Osteoblast (primary cell): ENCODE results near the gene ADCY5. TPM values are rescaled to one million over a fixed set of nuclear protein-coding genes. Genes with fewer than 3 reads are reported as not detected.

ENCODE experiments used
- DNase-seq: peaks from one replicate; pipeline ENCODE4 v3.0.0; 2011; ENCODE audit warnings: low spot score, mixed read lengths; ENCODE audit not compliant: insufficient read length; ENCODE audit errors: missing footprints
- H2AFZ ChIP-seq: 2 replicates; pipeline ENCODE4 v1.6.0; 2011; ENCODE audit warnings: mild to moderate bottlenecking, low read length
- H3K27ac ChIP-seq: 2 replicates; pipeline ENCODE4 v1.5.1; 2011; ENCODE audit warnings: mild to moderate bottlenecking, low read depth, low read length, moderate library complexity
- H3K27me3 ChIP-seq: 2 replicates; pipeline ENCODE4 v1.6.0; 2012; ENCODE audit warnings: mild to moderate bottlenecking, control low read depth, inconsistent platforms, low read length, moderate library complexity; ENCODE audit not compliant: insufficient read depth
- H3K36me3 ChIP-seq: 2 replicates; pipeline ENCODE4 v1.5.1; 2011; ENCODE audit warnings: mild to moderate bottlenecking, low read length, control low read depth, moderate library complexity; ENCODE audit not compliant: insufficient read depth
- H3K4me1 ChIP-seq: 2 replicates; pipeline ENCODE4 v1.5.1; 2011; ENCODE audit warnings: mild to moderate bottlenecking, low read length, control low read depth, moderate library complexity; ENCODE audit not compliant: insufficient read depth
- H3K4me2 ChIP-seq: 2 replicates; pipeline ENCODE4 v1.6.0; 2011; ENCODE audit warnings: mild to moderate bottlenecking, low read length; ENCODE audit not compliant: insufficient read depth
- H3K4me3 ChIP-seq: fragments of 200-600 bp; sonication (generic); 3 replicates; pipeline ENCODE4 v1.5.1; 2012; ENCODE audit warnings: mild to moderate bottlenecking, low read length, inconsistent platforms; ENCODE audit not compliant: insufficient read depth
- H3K79me2 ChIP-seq: 2 replicates; pipeline ENCODE4 v1.6.0; 2012; ENCODE audit warnings: mild to moderate bottlenecking, low read length, control low read depth, inconsistent platforms; ENCODE audit not compliant: insufficient read depth
- H3K9me3 ChIP-seq: 2 replicates; pipeline ENCODE4 v1.5.1; 2011; ENCODE audit warnings: low read depth, low read length, control low read depth
- H4K20me1 ChIP-seq: 2 replicates; pipeline ENCODE4 v1.6.0; 2012; ENCODE audit warnings: mild to moderate bottlenecking, low read length, control low read depth; ENCODE audit not compliant: insufficient read depth
- total RNA-seq: library from RNA; depleted of rRNA; stranded (reverse); fragments of >200 nt; gene quantifications from 2 replicates; pipeline ENCODE4 v1.2.3, GENCODE V29; 2012
- TF ChIP-seq, protein P1 (sequence below): IDR thresholded peaks from 2 replicates; pipeline ENCODE4 v1.5.1; 2011; ENCODE audit warnings: mild to moderate bottlenecking, low read depth, low read length, moderate library complexity; ENCODE audit errors: extremely low read depth

ADCY5 gene
- total RNA-seq, 1 donor, result 0.72 TPM

DNA sequence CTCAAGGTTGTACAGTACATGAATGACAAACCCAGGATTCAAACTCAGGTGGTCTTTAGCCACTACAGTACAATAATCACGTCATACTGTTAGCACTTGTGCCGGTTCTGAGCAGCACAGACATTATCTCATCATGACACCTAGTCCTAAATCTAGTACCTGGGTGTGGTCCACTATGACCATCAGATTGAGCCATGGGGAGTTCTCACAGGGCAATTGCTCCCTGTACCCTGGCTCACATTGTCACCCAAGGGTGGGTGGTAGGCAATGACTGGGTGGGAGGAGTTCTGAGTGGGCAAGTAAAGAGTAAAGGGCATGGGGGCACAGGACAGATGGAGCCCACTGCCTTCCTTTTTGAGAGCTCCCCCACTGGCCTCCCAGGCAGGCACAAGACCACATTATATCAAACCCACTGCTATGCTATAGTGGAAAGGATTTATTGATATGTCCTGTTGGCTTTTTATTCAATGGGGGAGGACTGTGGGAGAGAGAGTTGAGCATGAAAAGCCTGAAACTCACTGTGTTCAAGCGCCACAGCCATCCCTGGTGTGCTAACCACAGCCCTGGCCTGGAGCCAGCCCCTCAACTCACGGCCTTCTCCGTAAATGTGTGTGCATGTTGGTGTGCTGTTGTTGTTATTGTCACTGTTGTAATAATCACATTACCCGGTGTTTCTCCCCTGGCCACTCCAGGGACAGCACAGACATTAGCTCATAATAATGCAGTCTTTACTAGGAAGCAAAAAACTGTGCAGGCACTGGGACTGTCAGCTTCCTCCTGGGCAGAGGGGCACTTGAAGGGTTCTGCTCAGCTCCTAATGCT is 27.3 kb downstream of the ADCY5 start:
- Histone ChIP-seq H3K27me3 (peaks cover 28% of the 10 kb centered on the region), H3K36me3 (no peaks in the 10 kb centered on the region), H3K4me3 (no peak overlapping the region), H4K20me1 (no peaks in the 10 kb centered on the region), H3K4me2 (no peak overlapping the region), H2AFZ (no peak overlapping the region), H3K27ac (no peak overlapping the region), H3K79me2 (no peaks in the 10 kb centered on the region), H3K4me1 (no peaks in the 10 kb centered on the region), H3K9me3 (no peaks in the 10 kb centered on the region)
- TF ChIP-seq, protein P1, sequence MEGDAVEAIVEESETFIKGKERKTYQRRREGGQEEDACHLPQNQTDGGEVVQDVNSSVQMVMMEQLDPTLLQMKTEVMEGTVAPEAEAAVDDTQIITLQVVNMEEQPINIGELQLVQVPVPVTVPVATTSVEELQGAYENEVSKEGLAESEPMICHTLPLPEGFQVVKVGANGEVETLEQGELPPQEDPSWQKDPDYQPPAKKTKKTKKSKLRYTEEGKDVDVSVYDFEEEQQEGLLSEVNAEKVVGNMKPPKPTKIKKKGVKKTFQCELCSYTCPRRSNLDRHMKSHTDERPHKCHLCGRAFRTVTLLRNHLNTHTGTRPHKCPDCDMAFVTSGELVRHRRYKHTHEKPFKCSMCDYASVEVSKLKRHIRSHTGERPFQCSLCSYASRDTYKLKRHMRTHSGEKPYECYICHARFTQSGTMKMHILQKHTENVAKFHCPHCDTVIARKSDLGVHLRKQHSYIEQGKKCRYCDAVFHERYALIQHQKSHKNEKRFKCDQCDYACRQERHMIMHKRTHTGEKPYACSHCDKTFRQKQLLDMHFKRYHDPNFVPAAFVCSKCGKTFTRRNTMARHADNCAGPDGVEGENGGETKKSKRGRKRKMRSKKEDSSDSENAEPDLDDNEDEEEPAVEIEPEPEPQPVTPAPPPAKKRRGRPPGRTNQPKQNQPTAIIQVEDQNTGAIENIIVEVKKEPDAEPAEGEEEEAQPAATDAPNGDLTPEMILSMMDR, result no peak
- peak; percentile 44 for DNase-seq

DNA sequence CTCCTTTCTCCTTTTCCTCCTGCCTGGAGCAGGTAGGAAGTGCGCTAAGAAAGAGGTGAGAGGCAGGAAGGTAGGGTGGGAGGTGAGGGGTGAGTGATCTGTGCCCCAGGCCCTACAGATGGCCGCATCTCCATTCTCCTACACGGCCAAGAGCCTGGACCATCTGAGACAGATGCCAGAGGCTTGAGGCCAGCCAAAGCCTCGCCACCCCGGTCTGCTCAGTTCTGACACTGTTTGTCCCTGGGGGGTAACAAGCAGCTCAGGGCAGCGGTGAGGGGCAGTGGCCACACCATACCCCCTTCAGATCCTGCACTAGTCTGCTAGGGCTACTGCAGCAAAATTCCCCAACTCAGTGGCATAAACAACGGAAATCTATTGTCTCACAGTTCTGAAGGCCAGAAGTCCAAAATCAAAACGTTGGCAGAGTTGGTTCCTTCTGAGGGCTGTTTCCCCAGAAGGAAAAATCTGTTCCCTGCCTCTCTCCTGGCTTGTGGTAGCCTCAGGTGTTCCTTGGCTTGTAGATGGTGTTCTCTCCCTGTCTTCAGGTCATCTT is 28.4 kb downstream of the ADCY5 start:
- H3K79me2 ChIP-seq, result no peaks in the 10 kb centered on the region
- no peak overlapping the region for H2AFZ ChIP-seq
- H3K9me3 ChIP-seq, result no peaks in the 10 kb centered on the region
- H3K4me2 ChIP-seq, result no peak overlapping the region
- no peaks in the 10 kb centered on the region for H4K20me1 ChIP-seq
- H3K27ac ChIP-seq, result no peak overlapping the region
- H3K27me3 ChIP-seq, result peaks cover 32% of the 10 kb centered on the region
- H3K36me3 ChIP-seq, result no peaks in the 10 kb centered on the region
- no peaks in the 10 kb centered on the region for H3K4me1 ChIP-seq
- TF ChIP-seq, protein P1, result no peak
- no peak overlapping the region for H3K4me3 ChIP-seq
- DNase-seq, result peak; percentile 11

DNA sequence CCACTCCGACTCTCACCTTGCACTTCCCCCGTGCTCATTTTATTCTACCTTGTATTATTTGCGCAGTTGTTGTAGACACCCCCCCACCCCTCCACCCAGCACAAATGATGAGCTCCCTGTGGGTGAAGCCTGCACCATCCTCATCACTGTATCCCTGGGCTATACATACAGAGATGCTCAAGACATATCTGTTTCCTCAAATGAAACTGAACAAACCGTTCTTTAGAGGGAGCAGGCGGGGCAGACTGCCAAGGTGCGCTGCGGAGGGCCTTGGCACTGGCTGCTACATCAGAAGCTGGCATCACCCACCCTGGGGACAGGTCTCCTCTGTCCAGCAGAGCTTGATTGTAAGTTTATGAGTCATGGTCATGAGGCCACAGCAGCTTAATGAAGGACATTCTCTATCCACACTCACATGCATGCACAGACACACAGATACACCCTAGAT is 29.0 kb downstream of the ADCY5 start:
- H4K20me1 ChIP-seq, result no peaks in the 10 kb centered on the region
- H3K4me3 ChIP-seq, result no peak overlapping the region
- no peaks in the 10 kb centered on the region for H3K9me3 ChIP-seq
- H3K36me3 ChIP-seq, result no peaks in the 10 kb centered on the region
- peaks cover 38% of the 10 kb centered on the region for H3K27me3 ChIP-seq
- H2AFZ ChIP-seq, result no peak overlapping the region
- H3K4me1 ChIP-seq, result no peaks in the 10 kb centered on the region
- H3K79me2 ChIP-seq, result no peaks in the 10 kb centered on the region
- no peak overlapping the region for H3K4me2 ChIP-seq
- no peak for DNase-seq
- no peak overlapping the region for H3K27ac ChIP-seq
- TF ChIP-seq, protein P1, result no peak

DNA sequence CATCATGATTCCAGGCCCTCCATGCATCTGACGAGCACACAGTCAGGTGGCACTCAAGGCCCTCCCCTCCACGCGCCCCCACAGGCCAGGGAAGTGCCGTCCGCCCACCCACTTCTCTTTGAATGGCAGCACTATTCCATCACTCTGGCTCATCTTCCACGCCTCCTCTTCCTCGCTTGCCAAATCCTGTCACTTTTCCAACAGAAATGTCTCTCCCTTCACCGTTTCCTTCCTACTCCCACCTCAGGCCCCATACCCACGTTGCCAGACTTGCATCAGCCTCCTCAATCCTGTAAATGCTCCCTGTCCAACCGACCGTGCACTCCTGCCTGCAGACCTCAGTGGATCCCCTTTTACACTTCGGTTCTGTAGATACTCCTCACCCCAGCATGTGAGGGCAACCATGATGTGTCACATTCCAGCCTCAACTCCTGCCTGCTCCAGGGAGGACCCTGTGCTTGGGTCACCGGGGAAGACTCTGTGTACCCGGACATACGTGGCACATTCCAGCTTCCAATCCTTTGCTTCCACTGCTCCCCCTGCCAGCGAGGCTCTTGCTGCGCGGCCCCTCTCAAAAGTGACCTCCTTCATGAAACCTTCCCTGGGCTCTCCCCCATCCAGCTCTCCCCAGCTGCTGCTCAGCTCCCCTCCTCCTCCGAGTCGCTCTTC is 29.6 kb downstream of the ADCY5 start:
- Histone ChIP-seq H3K79me2 (no peaks in the 10 kb centered on the region), H3K27me3 (peaks cover 41% of the 10 kb centered on the region), H4K20me1 (no peaks in the 10 kb centered on the region), H2AFZ (no peak overlapping the region), H3K4me2 (no peak overlapping the region), H3K4me3 (no peak overlapping the region), H3K36me3 (no peaks in the 10 kb centered on the region), H3K27ac (no peak overlapping the region), H3K4me1 (no peaks in the 10 kb centered on the region), H3K9me3 (no peaks in the 10 kb centered on the region)
- no peak for DNase-seq
- TF ChIP-seq, protein P1, result no peak
